ENCODE measurements around the gene FOXD4.
"Not testable (repeated sequence)": the region's sequence is repeated elsewhere in the genome, so short reads cannot be mapped to it uniquely, and the experiment has no call there.

FOXD4 gene

GRCh38 chr9:87860-88259 lies 30.4 kb downstream of the FOXD4 start:
- not testable (repeated sequence) for H3K36me3 ChIP-seq (ENCODE audit: low read length); H3K79me2 ChIP-seq (ENCODE audit: insufficient read depth, low read length); H3K9me3 ChIP-seq (ENCODE audit: insufficient read depth, low read length); H3F3A ChIP-seq (ENCODE audit: insufficient read depth); H4K20me1 ChIP-seq (ENCODE audit: low read depth, low read length); H2AFZ ChIP-seq (ENCODE audit: low read depth, low read length, severe bottlenecking); H3K9me2 ChIP-seq (replicated peaks; ENCODE audit: insufficient read depth, low read length); H3K4me3 ChIP-seq (ENCODE audit: insufficient read depth, low read length, poor library complexity, severe bottlenecking); H3K27ac ChIP-seq (ENCODE audit: low read depth, low read length); H3K27me3 ChIP-seq (ENCODE audit: low read length); H3K4me2 ChIP-seq (ENCODE audit: low read depth, low read length, poor library complexity, severe bottlenecking); H3K9ac ChIP-seq (ENCODE audit: low read length)

- not testable (repeated sequence) for H3K9me2 ChIP-seq (replicated peaks; ENCODE audit: insufficient read depth, low read length); H4K20me1 ChIP-seq (ENCODE audit: low read depth, low read length); H3K27ac ChIP-seq (ENCODE audit: low read depth, low read length); H3K9ac ChIP-seq (ENCODE audit: low read length); H3K4me3 ChIP-seq (ENCODE audit: insufficient read depth, low read length, poor library complexity, severe bottlenecking); H3K4me2 ChIP-seq (ENCODE audit: low read depth, low read length, poor library complexity, severe bottlenecking); H3K79me2 ChIP-seq (ENCODE audit: insufficient read depth, low read length); H3F3A ChIP-seq (ENCODE audit: insufficient read depth); H3K27me3 ChIP-seq (ENCODE audit: low read length); H3K9me3 ChIP-seq (ENCODE audit: insufficient read depth, low read length); H3K36me3 ChIP-seq (ENCODE audit: low read length); H2AFZ ChIP-seq (ENCODE audit: low read depth, low read length, severe bottlenecking)
Measured at GRCh38 chr9:87105-87504, 31.1 kb downstream of the FOXD4 start.

- not testable (repeated sequence) for H3K36me3 ChIP-seq (ENCODE audit: low read length); H3K9ac ChIP-seq (ENCODE audit: low read length); H3K9me2 ChIP-seq (replicated peaks; ENCODE audit: insufficient read depth, low read length); H3F3A ChIP-seq (ENCODE audit: insufficient read depth); H3K4me3 ChIP-seq (ENCODE audit: insufficient read depth, low read length, poor library complexity, severe bottlenecking); H3K9me3 ChIP-seq (ENCODE audit: insufficient read depth, low read length); H3K4me2 ChIP-seq (ENCODE audit: low read depth, low read length, poor library complexity, severe bottlenecking); H3K27me3 ChIP-seq (ENCODE audit: low read length); H4K20me1 ChIP-seq (ENCODE audit: low read depth, low read length); H2AFZ ChIP-seq (ENCODE audit: low read depth, low read length, severe bottlenecking); H3K79me2 ChIP-seq (ENCODE audit: insufficient read depth, low read length); H3K27ac ChIP-seq (ENCODE audit: low read depth, low read length)
Measured at GRCh38 chr9:86697-87096, 31.5 kb downstream of the FOXD4 start.

- H3K9me3 ChIP-seq (ENCODE audit: insufficient read depth, low read length); H3K4me2 ChIP-seq (ENCODE audit: low read depth, low read length, poor library complexity, severe bottlenecking); H3K4me3 ChIP-seq (ENCODE audit: insufficient read depth, low read length, poor library complexity, severe bottlenecking); H3K36me3 ChIP-seq (ENCODE audit: low read length); H3K9me2 ChIP-seq (replicated peaks; ENCODE audit: insufficient read depth, low read length); H3K9ac ChIP-seq (ENCODE audit: low read length); H2AFZ ChIP-seq (ENCODE audit: low read depth, low read length, severe bottlenecking); H4K20me1 ChIP-seq (ENCODE audit: low read depth, low read length); H3F3A ChIP-seq (ENCODE audit: insufficient read depth); H3K27ac ChIP-seq (ENCODE audit: low read depth, low read length); H3K27me3 ChIP-seq (ENCODE audit: low read length); H3K79me2 ChIP-seq (ENCODE audit: insufficient read depth, low read length): not testable (repeated sequence)
Measured at GRCh38 chr9:82932-83689, 35.1 kb downstream of the FOXD4 start.

- H3F3A ChIP-seq (ENCODE audit: insufficient read depth); H2AFZ ChIP-seq (ENCODE audit: low read depth, low read length, severe bottlenecking); H4K20me1 ChIP-seq (ENCODE audit: low read depth, low read length); H3K27ac ChIP-seq (ENCODE audit: low read depth, low read length); H3K27me3 ChIP-seq (ENCODE audit: low read length); H3K4me2 ChIP-seq (ENCODE audit: low read depth, low read length, poor library complexity, severe bottlenecking); H3K9ac ChIP-seq (ENCODE audit: low read length); H3K9me3 ChIP-seq (ENCODE audit: insufficient read depth, low read length); H3K4me3 ChIP-seq (ENCODE audit: insufficient read depth, low read length, poor library complexity, severe bottlenecking); H3K9me2 ChIP-seq (replicated peaks; ENCODE audit: insufficient read depth, low read length); H3K36me3 ChIP-seq (ENCODE audit: low read length); H3K79me2 ChIP-seq (ENCODE audit: insufficient read depth, low read length): not testable (repeated sequence)
Measured at GRCh38 chr9:78333-78732, 39.9 kb downstream of the FOXD4 start.

GRCh38 chr9:76389-76788 lies 41.8 kb downstream of the FOXD4 start:
- not testable (repeated sequence) for H3K9me3 ChIP-seq (ENCODE audit: insufficient read depth, low read length); H3K79me2 ChIP-seq (ENCODE audit: insufficient read depth, low read length); H3K4me3 ChIP-seq (ENCODE audit: insufficient read depth, low read length, poor library complexity, severe bottlenecking); H3K4me2 ChIP-seq (ENCODE audit: low read depth, low read length, poor library complexity, severe bottlenecking); H4K20me1 ChIP-seq (ENCODE audit: low read depth, low read length); H3K27ac ChIP-seq (ENCODE audit: low read depth, low read length); H3K36me3 ChIP-seq (ENCODE audit: low read length); H3K27me3 ChIP-seq (ENCODE audit: low read length); H3K9me2 ChIP-seq (replicated peaks; ENCODE audit: insufficient read depth, low read length); H2AFZ ChIP-seq (ENCODE audit: low read depth, low read length, severe bottlenecking); H3F3A ChIP-seq (ENCODE audit: insufficient read depth); H3K9ac ChIP-seq (ENCODE audit: low read length)

GRCh38 chr9:73900-74525 lies 44.2 kb downstream of the FOXD4 start:
- not testable (repeated sequence) for H3K9ac ChIP-seq (ENCODE audit: low read length); H3K9me2 ChIP-seq (replicated peaks; ENCODE audit: insufficient read depth, low read length); H4K20me1 ChIP-seq (ENCODE audit: low read depth, low read length); H3K27me3 ChIP-seq (ENCODE audit: low read length); H3F3A ChIP-seq (ENCODE audit: insufficient read depth); H3K4me2 ChIP-seq (ENCODE audit: low read depth, low read length, poor library complexity, severe bottlenecking); H3K4me3 ChIP-seq (ENCODE audit: insufficient read depth, low read length, poor library complexity, severe bottlenecking); H3K36me3 ChIP-seq (ENCODE audit: low read length); H2AFZ ChIP-seq (ENCODE audit: low read depth, low read length, severe bottlenecking); H3K79me2 ChIP-seq (ENCODE audit: insufficient read depth, low read length); H3K27ac ChIP-seq (ENCODE audit: low read depth, low read length); H3K9me3 ChIP-seq (ENCODE audit: insufficient read depth, low read length)

GRCh38 chr9:73076-73899 lies 44.9 kb downstream of the FOXD4 start:
- not testable (repeated sequence) for H3K79me2 ChIP-seq (ENCODE audit: insufficient read depth, low read length); H3K27me3 ChIP-seq (ENCODE audit: low read length); H3K27ac ChIP-seq (ENCODE audit: low read depth, low read length); H3F3A ChIP-seq (ENCODE audit: insufficient read depth); H3K4me2 ChIP-seq (ENCODE audit: low read depth, low read length, poor library complexity, severe bottlenecking); H3K9me3 ChIP-seq (ENCODE audit: insufficient read depth, low read length); H3K9ac ChIP-seq (ENCODE audit: low read length); H3K4me3 ChIP-seq (ENCODE audit: insufficient read depth, low read length, poor library complexity, severe bottlenecking); H3K9me2 ChIP-seq (replicated peaks; ENCODE audit: insufficient read depth, low read length); H4K20me1 ChIP-seq (ENCODE audit: low read depth, low read length); H2AFZ ChIP-seq (ENCODE audit: low read depth, low read length, severe bottlenecking); H3K36me3 ChIP-seq (ENCODE audit: low read length)

Data from SU-DHL-6 (cell line).